Large intestine (tissue), 3 donors: ENCODE measurements around the gene CRISPLD2. TPM values are rescaled to one million over a fixed set of nuclear protein-coding genes. Genes with fewer than 3 reads are reported as not detected.
"Not testable (repeated sequence)": the region's sequence is repeated elsewhere in the genome, so short reads cannot be mapped to it uniquely, and the experiment has no call there.

Experiments
- DNase-seq, 2 donors: peaks; one replicate each; pipeline versions ENCODE4 v3.0.0 to v3.0.0-alpha.2; 2013
- H3K27ac ChIP-seq: one replicate; pipeline ENCODE4 v1.5.1; 2013; ENCODE audit warnings: low read length
- H3K27me3 ChIP-seq: 2 replicates; pipeline ENCODE4 v1.6.1; 2013; ENCODE audit warnings: low read length; ENCODE audit not compliant: control insufficient read depth, insufficient read depth
- H3K36me3 ChIP-seq: 2 replicates; pipeline ENCODE4 v1.6.1; 2013; ENCODE audit warnings: low read length; ENCODE audit not compliant: control insufficient read depth, insufficient read depth
- H3K4me1 ChIP-seq: one replicate; pipeline ENCODE4 v1.6.1; 2013; ENCODE audit warnings: low read length; ENCODE audit not compliant: control insufficient read depth, insufficient read depth
- H3K4me3 ChIP-seq: one replicate; pipeline ENCODE4 v1.5.1; 2013; ENCODE audit warnings: low read length
- H3K9me3 ChIP-seq: one replicate; pipeline ENCODE4 v1.6.1; 2013; ENCODE audit warnings: mild to moderate bottlenecking, low read depth, low read length, moderate library complexity; ENCODE audit not compliant: control insufficient read depth
- WGBS: methylation state at CpG from one replicate; pipeline ENCODE4 v1.1.5; 2013; ENCODE audit warnings: low lambda C conversion rate; ENCODE audit not compliant: insufficient coverage; 5-methylcytosine and 5-hydroxymethylcytosine counted together
- polyA plus RNA-seq: library from polyadenylated mRNA; unstranded; fragments of 120-200 nt; gene quantifications from one replicate; pipeline ENCODE4 v1.2.1, GENCODE V29; 2013

The CRISPLD2 gene
- polyA plus RNA-seq, 1 donor: 8.8 TPM

- Histone ChIP-seq H3K4me3 (no peak overlapping the region), H3K27ac (no peak overlapping the region), H3K36me3 (no peaks in the 10 kb centered on the region), H3K4me1 (peaks cover 8% of the 10 kb centered on the region), H3K27me3 (no peaks in the 10 kb centered on the region), H3K9me3 (peaks cover 7% of the 10 kb centered on the region)
- WGBS: no CpG with 5 or more reads among the region's 16 CpGs
- DNase-seq: peak in 1 of 2 donors; percentile 22
Measured at GRCh38 chr16:84928679-84929420, 109.1 kb downstream of the CRISPLD2 start.

GRCh38 chr16:84929421-84930297, 109.9 kb downstream of the CRISPLD2 start:
- H3K36me3 ChIP-seq: no peaks in the 10 kb centered on the region
- WGBS: no CpG with 5 or more reads among the region's 36 CpGs
- peaks cover 4% of the 10 kb centered on the region for H3K4me1 ChIP-seq
- H3K9me3 ChIP-seq: peaks cover 7% of the 10 kb centered on the region
- H3K27me3 ChIP-seq: no peaks in the 10 kb centered on the region
- H3K4me3 ChIP-seq: no peak overlapping the region
- no peak for DNase-seq
- H3K27ac ChIP-seq: no peak overlapping the region

GRCh38 chr16:84930298-84931106, 110.7 kb downstream of the CRISPLD2 start:
- DNase-seq: no peak
- H3K27me3 ChIP-seq: no peaks in the 10 kb centered on the region
- peaks cover 7% of the 10 kb centered on the region for H3K9me3 ChIP-seq
- no peaks in the 10 kb centered on the region for H3K36me3 ChIP-seq
- H3K27ac ChIP-seq: no peak overlapping the region
- WGBS: 80% methylated on average over 1 of the region's 8 CpGs
- H3K4me1 ChIP-seq: no peaks in the 10 kb centered on the region
- no peak overlapping the region for H3K4me3 ChIP-seq

GRCh38 chr16:84931107-84931494, 111.3 kb downstream of the CRISPLD2 start:
- no peak for DNase-seq
- no peaks in the 10 kb centered on the region for H3K4me1 ChIP-seq
- H3K36me3 ChIP-seq: no peaks in the 10 kb centered on the region
- H3K9me3 ChIP-seq: peaks cover 7% of the 10 kb centered on the region
- H3K4me3 ChIP-seq: no peak overlapping the region
- no CpG with 5 or more reads among the region's 4 CpGs for WGBS
- H3K27ac ChIP-seq: no peak overlapping the region
- no peaks in the 10 kb centered on the region for H3K27me3 ChIP-seq

GRCh38 chr16:84931506-84931905, 111.7 kb downstream of the CRISPLD2 start:
- H3K9me3 ChIP-seq: peaks cover 7% of the 10 kb centered on the region
- WGBS: no CpG with 5 or more reads among the region's 8 CpGs
- DNase-seq: no peak
- H3K27me3 ChIP-seq: no peaks in the 10 kb centered on the region
- H3K4me3 ChIP-seq: no peak overlapping the region
- H3K4me1 ChIP-seq: no peaks in the 10 kb centered on the region
- H3K36me3 ChIP-seq: no peaks in the 10 kb centered on the region
- no peak overlapping the region for H3K27ac ChIP-seq

GRCh38 chr16:84932681-84933080, 112.9 kb downstream of the CRISPLD2 start:
- no peaks in the 10 kb centered on the region for H3K36me3 ChIP-seq
- no CpG with 5 or more reads among the region's 5 CpGs for WGBS
- H3K4me1 ChIP-seq: no peaks in the 10 kb centered on the region
- peaks cover 7% of the 10 kb centered on the region for H3K9me3 ChIP-seq
- no peak overlapping the region for H3K4me3 ChIP-seq
- no peak for DNase-seq
- H3K27me3 ChIP-seq: no peaks in the 10 kb centered on the region
- no peak overlapping the region for H3K27ac ChIP-seq

- H3K27ac ChIP-seq: no peak overlapping the region
Measured at GRCh38 chr16:84933774-84934631, 114.2 kb downstream of the CRISPLD2 start.

GRCh38 chr16:84937196-84938005, 117.6 kb downstream of the CRISPLD2 start:
- Histone ChIP-seq H3K9me3 (peaks cover 2% of the 10 kb centered on the region), H3K4me1 (no peaks in the 10 kb centered on the region), H3K4me3 (no peak overlapping the region), H3K27ac (no peak overlapping the region), H3K36me3 (no peaks in the 10 kb centered on the region), H3K27me3 (no peaks in the 10 kb centered on the region)
- WGBS: 63% methylated on average over 1 of the region's 9 CpGs
- DNase-seq: no peak

More at GRCh38 chr16:84933774-84934631, 114.2 kb downstream of the CRISPLD2 start:
- WGBS: no CpG with 5 or more reads among the region's 29 CpGs
- Histone ChIP-seq H3K4me3 (no peak overlapping the region), H3K27me3 (no peaks in the 10 kb centered on the region), H3K4me1 (no peaks in the 10 kb centered on the region), H3K36me3 (no peaks in the 10 kb centered on the region), H3K9me3 (peaks cover 7% of the 10 kb centered on the region)
- DNase-seq: no peak

- H3K9me3 ChIP-seq, H3K27ac ChIP-seq, H3K36me3 ChIP-seq, DNase-seq, H3K4me3 ChIP-seq, H3K4me1 ChIP-seq, H3K27me3 ChIP-seq: not testable (repeated sequence)
- WGBS: no CpG with 5 or more reads among the region's 6 CpGs
Measured at GRCh38 chr16:84938616-84939015, 118.8 kb downstream of the CRISPLD2 start.
